Measurements from ENCODE around the gene RPS6KA6.
"Not testable (repeated sequence)": the region's sequence is repeated elsewhere in the genome, so short reads cannot be mapped to it uniquely, and the experiment has no call there.

The RPS6KA6 gene

DNA sequence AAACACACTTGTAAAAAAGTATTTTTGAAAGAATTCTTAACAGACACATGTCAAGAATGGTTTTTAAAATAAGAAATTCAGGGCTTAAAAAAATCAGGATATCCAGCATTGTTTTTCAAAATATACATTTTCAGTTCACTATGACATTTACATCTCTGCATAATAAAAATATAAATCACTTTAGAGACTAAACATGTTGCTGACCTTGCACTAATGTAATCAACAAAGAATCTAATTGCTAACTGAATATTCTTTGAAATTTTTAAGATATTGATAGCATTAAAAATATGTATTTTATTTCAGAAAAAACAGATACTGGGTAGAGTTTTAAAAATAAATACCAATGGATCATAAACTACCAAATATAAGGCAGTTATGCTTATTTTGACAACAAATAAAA is 26.4 kb downstream of the RPS6KA6 start:
- no peak for DNase-seq

DNA sequence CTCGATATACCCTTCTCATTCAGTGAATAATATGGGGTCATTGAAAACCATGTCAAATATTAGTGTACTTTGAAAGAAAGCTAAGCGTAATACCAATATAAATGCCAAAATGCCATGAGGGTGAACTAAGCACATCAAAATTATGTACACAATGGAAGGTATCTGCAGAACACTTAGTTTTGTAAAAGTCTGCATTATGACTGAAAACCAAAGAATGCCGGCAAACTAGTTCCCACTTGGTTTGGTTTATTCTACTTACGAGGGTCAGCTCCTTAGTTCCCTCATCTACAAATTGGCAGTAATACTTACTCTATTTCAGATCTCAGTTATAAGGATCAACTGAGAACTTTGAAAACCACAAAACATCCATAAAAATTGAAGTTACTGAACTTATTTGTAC is 27.3 kb downstream of the RPS6KA6 start:
- no peak for DNase-seq

DNA sequence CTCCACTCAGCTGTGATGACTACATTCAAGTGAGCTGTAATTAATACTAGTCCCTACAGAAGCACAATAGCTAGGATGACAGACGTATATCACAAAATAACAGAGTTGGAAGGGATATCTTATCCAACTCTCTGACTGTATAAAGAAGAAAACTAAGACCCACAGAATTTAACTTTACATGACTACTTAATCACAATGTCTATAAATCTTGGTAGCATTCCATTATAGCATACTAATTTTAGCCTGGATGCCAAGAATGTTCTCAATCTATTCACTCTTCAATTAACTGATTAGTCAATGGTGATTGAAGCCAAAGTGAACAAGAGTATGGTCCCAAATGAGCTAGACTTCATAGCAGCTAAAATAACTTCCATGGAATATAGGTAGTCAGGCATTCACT is 31.2 kb downstream of the RPS6KA6 start:
- no peak for DNase-seq

DNA sequence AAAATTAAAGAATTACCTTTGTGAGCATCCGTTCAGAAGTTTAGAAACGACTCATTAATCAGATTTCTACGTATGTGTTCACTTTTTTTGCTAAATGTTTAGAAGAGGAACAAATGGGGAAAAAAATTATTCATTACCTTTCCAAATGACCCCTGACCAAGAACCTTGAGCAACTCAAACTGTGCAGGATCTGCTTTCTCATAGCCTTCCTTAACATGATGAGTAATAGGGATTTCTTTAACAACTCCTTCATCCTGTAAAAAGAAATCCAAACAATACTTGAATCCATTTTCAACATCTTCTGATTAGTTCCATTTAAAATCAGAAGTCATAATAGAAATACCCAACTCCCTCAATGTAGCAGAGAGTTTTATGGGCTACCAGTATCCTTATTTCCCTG is 32.1 kb downstream of the RPS6KA6 start:
- no peak for DNase-seq

DNA sequence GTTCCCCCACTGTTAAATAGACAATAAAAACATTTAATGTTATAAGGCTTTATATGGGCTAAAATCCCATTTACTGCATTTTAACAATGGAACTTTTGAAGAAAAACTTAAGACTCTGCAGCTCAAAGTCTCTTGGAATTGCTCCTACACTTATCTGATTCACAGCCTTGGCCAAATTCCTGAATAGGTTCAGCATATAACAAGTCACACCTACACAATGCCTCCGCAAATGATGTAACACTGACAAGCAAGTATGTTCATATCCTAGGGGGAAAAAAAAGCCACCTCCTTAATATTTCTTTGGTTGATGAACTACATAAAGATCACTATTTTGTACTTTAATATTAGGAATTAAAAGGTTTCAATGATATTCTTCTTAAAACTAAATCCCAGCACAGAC is 34.5 kb downstream of the RPS6KA6 start:
- DNase-seq: no peak

DNA sequence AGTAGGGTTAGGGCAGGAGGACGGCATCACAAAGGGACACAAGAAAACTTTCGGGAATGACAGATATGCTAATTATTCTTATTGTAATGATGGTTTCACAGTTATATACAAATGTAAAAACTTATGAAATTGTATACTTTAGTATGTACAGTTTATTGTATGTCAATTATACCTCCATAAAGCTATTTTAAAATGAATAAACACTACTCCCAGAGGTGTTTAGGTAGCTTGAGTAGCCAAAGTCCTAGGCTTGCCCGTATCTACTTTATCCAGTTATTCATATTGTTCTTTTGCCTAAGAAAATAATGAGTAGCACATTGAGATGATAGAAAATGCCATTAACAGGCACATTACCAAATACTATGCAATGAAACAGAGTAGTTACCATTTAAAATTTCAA is 43.0 kb downstream of the RPS6KA6 start:
- DNase-seq: no peak

DNA sequence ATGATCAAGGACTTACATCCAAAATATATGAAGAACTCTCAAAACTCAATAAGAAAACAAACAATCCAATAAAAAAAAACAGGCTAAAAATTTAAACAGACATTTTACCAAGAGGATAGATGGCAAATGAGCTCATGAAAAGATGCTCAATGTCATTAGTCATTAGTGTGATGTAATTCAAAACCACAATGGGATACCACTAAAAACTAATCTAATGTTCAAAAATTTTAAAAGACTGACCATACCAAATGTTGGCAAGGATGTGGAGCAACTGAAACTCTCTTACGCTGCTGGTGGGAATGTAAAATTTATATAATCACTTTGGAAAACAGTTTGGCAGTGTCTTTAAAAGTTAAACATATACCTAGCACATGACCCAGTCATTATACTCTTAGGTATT is 43.7 kb downstream of the RPS6KA6 start:
- DNase-seq: no peak

DNA sequence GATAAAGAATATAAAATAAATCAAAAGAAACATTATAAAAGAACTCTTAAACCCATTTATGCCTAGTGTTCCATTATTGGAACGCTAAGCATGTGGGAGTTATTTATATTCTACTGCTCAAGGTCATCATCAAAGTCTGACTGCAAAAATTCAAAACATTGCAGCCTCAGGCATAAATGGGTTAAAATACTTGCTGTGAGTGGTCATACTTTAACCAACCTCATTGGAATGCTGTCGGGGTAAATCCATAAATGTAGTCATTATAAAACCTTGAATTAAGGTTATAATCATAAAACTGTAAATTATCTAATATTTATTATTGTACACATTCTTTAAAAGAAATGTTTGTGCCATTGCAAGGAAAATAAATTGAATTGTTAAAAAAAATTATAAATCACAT is 55.0 kb downstream of the RPS6KA6 start:
- no peak for DNase-seq

DNA sequence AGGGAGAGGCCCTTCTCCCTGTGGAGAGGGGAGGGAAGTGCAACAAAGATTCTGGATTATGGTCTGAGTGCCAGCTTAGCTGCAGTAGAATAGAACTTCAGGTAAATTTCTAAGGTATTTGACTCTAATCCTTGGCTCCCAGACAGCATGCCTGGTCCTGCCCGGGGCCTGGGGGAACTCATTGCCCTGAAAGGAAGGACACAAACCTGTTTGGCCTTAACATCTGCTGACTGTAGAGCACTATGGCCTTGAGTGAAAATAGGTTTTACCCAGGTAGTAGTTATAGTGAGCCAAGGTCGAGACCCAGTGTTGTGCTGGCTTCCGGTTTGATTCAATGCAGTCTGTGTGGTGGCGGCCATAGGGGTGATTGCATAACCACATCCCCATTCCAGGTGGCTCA is 64.4 kb downstream of the RPS6KA6 start:
- no peak for DNase-seq

DNA sequence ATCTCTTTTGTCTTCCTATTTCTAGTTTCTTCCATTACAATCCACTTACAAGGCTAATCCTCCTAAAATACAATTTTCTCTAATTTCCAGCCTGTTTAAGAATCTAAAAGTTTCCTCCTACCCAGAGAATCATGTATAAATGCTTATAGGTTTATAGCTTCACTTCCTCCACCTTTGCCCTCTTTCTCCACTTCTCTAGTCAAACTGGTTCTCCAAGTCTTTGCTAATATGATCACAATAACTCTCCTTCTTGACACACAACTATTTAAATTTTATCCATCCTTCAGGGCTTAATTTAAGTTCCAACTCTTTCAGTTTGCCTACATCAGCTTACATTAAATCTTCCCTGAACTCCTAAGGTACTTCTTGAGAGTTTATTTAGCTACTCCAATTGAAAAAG is 69.2 kb downstream of the RPS6KA6 start:
- DNase-seq: no peak

DNA sequence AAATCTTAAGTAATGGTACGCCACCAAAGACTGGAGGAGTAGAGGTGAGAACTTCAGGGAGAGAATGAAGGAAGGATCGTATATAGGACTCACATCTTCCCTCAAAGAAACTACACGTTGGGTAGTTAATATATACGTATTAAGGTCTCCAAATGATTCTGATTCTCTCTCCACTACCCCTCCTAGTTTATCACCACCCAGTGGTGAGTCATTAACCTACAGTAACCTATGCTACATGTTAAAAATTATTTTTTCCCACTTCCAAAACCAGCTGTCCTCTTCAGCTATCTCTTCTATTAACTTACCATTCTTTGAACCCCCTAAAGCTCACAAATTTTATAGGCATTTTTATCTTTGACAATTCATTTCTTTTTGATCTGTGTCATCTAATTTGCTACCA is 69.7 kb downstream of the RPS6KA6 start:
- DNase-seq: no peak

DNA sequence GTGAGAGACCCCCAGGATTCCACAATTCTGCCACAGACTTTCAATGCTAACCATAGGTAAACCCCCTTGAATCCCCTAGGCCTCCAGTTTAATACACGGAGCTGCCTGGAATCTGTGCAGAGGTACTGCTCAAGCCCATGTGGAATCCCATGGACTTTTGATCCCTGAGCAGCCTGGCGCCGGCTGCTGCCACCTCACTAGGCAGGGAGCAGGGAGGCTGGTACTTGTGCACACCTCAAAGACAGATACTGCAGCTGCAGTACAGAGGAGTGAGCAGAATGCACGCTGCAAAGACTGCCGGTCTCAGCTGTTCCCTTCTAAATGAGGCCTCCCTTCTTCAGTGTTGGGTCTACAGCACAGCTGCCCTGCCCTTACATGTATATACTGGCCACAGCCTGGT is 79.4 kb downstream of the RPS6KA6 start:
- no peak for DNase-seq

DNA sequence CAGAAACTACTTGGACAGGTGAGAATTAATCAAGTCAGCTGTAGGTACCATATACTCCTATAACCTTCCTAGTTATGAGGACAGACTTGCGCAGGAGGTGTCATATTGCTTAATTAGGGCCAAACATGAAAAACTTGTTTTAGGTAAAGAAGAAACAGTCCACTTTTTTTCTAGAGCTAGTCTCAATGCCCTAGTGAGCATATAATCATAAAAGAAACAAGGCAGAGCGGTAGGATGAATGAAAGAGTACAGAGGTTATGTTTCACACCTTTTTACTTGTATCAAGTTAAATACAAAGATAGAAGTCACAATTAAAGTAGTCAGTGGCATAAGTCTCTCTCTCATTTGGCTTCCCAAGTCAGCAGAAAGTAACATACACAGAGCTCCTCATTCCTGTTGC is 88.9 kb downstream of the RPS6KA6 start:
- DNase-seq: no peak

DNA sequence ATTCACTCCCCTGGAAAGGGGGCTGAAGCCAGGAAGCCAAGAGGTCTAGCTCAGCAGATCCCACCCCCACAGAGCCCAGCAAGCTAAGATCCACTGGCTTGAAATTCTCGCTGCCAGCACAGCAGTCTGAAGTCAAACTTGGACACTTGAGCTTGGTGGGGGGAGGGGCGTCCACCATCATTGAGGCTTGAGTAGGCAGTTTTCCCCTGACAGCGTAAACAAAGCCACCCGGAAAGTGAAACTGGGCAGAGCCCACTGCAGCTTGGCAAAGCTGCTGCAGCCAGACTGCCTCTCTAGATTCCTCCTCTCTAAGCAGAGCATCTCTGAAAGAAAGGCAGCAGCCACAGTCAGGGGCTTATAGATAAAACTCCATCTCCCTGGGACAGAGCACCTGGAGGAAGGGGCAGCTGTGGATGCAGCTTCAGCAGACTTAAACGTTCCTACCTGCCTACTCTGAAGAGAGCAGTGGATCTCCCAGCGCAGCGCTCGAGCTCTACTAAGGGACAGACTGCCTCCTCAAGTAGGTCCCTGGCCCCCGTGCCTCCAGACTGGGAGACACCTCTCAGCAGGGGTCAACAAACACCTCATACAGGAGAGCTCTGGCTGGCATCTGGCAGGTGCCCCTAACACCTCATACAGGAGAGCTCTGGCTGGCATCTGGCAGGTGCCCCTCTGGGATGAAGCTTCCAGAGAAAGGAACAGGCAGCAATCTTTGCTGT is 108.4 kb downstream of the RPS6KA6 start:
- not testable (repeated sequence) for DNase-seq

DNA sequence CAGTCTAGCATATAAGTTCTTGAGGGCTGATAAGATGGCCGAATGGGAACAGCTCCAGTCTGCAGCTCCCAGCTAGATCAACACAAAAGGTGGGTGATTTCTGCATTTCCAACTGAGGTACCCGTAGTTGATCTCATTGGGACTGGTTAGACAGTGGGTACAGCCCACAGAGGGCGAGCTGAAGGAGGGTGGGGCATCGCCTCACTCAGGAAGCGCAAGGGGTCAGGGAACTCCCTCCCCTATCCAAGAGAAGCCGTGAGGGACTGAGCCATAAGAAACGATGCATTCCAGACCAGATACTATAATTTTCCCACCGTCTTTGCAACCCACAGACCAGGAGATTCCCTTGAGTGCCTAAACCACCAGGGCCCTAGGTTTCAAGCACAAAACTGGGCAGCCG is 109.0 kb downstream of the RPS6KA6 start:
- no peak for DNase-seq

DNA sequence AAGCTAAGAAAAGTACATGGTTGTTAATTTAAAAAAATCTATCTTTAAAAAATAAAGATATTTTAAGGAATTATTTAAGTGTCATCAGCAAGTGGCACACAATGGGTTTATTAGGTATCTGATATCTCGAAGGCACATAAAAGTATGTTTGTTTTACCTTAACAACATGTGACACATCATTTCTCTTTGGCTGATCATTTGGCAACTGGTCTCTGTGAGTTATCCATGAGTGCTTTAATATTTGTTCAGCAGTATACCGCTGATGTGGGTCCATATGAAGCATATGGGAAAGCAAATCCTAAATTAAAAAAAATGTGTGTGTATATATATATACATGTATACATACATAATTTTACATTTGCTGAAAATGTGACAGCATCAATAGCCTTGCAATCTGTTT is 123.2 kb downstream of the RPS6KA6 start:
- no peak for DNase-seq

DNA sequence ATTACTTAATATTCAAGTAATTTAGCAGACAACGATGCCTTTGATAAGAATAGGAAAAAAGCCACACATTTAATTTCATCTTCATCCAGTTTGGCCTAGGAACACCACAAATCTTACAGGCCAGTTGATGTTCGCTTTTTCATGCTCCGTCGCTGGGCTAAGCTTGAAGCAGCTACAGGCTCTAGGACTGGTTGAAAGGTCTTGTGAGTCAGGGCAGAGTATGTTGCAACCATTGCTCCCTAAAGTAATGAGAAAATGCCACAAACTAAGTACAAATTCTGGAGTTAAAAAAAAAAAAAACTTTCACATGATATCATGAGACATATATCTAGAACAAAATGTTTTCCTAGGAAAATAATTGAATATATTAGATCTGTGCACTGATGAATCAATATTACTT is 123.8 kb downstream of the RPS6KA6 start:
- DNase-seq: no peak

DNA sequence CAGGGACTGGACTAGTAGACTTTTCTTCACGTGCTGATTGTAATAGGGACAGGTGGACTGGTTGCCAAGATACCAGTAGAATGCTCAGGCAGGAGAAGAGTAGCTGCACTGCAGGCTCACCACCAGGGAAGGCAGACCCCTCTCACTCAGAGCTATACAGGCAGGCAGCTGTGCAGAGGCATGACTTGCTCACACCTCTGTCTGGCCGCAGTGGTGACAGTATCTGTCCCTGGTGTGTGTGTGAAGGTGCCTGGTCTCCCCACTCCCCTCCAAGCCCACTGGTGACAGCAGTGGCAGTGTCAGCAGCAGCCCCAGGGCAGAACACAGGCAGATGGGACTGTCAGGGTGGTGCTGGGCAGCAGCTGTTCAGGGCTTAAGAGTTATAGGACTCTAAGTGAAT is 140.7 kb downstream of the RPS6KA6 start:
- no peak for DNase-seq

DNA sequence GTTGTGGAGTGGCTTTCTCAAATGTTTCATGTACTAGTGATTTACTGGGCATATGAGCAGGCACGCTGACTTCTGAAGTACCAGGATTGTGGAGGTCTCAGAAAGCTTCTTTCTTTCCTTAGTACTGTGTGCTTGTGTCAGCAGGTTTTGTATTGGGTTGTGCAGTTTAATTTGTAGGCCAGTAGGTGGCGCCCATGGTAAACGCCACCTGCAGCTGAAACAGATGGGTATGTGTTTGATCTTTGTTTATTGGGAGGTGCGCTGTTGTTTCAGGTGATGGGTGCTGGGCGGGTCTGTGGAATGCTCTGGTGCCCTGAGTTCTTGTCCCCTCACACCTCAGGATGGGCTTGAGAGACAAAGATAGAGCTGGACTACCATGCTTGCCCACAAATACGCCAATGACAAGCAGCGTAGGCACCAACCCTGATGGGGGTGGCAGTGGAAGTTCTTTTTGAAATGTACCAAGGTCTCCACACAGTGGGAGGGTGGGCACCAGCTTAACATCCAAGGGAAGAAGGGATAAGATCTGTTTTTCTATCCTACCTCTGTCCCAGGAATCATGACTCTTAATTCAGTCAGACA is 141.5 kb downstream of the RPS6KA6 start:
- DNase-seq: no peak

DNA sequence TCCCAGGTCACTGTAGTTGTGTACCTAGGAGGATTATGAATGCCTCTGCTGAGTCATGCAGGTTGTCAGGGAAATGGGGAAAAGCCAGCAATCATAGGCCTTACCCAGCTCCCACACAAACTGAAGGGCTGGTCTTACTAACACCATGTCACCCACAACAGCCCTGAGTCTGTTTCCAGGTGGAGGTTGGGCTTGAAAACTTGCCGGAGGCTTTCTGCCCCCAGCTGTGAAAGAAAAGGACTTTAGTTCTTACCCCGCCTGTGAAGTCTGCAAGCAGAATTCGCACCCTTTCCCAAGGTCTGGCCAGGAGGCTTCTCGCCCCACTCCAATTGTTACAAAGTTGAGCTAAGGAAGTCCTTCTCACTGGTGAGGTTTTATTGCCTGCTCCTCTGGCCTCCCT is 143.9 kb downstream of the RPS6KA6 start:
- no peak for DNase-seq

All from activated T-cell treated with anti-CD3 and anti-CD28 coated beads, Interleukin-2, amount 50 U/mL, for 1 hour (primary cell).